Right lobe of liver (tissue), 6 donors: ENCODE data around the gene TRIP6. TPM values are rescaled to one million over a fixed set of nuclear protein-coding genes. Genes with fewer than 3 reads are reported as not detected.

ENCODE experiments used
- ATAC-seq, 4 donors: fragments of 200-7000 bp; cut with Tn5 transposase; one replicate each; pipeline ENCODE4 v1.9.1; 2020; ENCODE audit warnings: mild to moderate bottlenecking in 4 of 4, moderate library complexity in 4 of 4
- DNase-seq, 3 donors: peaks; one replicate each; pipeline ENCODE4 v3.0.0-alpha.2; 2020
- H3K27ac ChIP-seq, 3 donors: fragments of 200-600 bp; one replicate each; pipeline ENCODE4 v1.8.0; 2022
- H3K27me3 ChIP-seq, 2 donors: fragments of 200-600 bp; one replicate each; pipeline ENCODE4 v1.8.0; 2022
- H3K36me3 ChIP-seq, 4 donors: fragments of 200-600 bp; sonication (generic) in 1 of 4; one replicate each; pipeline versions ENCODE4 v1.5.1 to v1.8.0; 2017 to 2022; ENCODE audit warnings: control low read depth in 1 of 4
- H3K4me1 ChIP-seq, 4 donors: fragments of 200-600 bp; sonication (generic) in 1 of 4; one replicate each; pipeline versions ENCODE4 v1.5.1 to v1.8.0; 2017 to 2022; ENCODE audit warnings: control low read depth in 1 of 4
- H3K4me3 ChIP-seq, 3 donors: fragments of 200-600 bp; one replicate each; pipeline ENCODE4 v1.8.0; 2022
- H3K9me3 ChIP-seq, 4 donors: fragments of 200-600 bp; sonication (generic) in 1 of 4; one replicate each; pipeline versions ENCODE4 v1.5.1 to v1.8.0; 2017 to 2022; ENCODE audit warnings: control low read depth in 1 of 4
- CTCF ChIP-seq, 4 donors: fragments of 200-600 bp in 3 of 4; fragments of 450-650 bp in 1 of 4; IDR thresholded peaks; one replicate each; pipeline versions ENCODE4 v1.5.1 to v1.8.0; 2016 to 2022; ENCODE audit warnings: antibody characterized with exemption in 4 of 4, mild to moderate bottlenecking in 2 of 4
- POLR2A ChIP-seq: fragments of 450-650 bp; IDR thresholded peaks from one replicate; pipeline ENCODE4 v1.6.1; 2017; ENCODE audit warnings: antibody characterized with exemption, mild to moderate bottlenecking
- WGBS: methylation state at CpG from one replicate; pipeline ENCODE4 v1.1.6; 2018; ENCODE audit warnings: low coverage, low lambda C conversion rate; ENCODE audit not compliant: insufficient coverage; ENCODE audit errors: missing lambda C conversion rate; 5-methylcytosine and 5-hydroxymethylcytosine counted together
- intact Hi-C, 2 donors: fragments of 100-400 bp; cut with DNase I; formaldehyde crosslinking; loops; one replicate each; pipeline versions ENCODE4 v1.11.2 to v1.14.1; 2022
- total RNA-seq, 6 experiments: library from RNA; depleted of rRNA in 2 of 6; stranded (reverse); fragments of >200 nt in 2 of 6; fragmentation: NEBNext Ultra II Directional in 3 of 6; extraction: Animal tissue kit (Norgen Biotek cat#: 25700) in 3 of 6; gene quantifications; one replicate each; pipeline versions ENCODE4 v1.1.0 to v1.2.4, GENCODE V29; 2016 to 2023
- donor health status: DM: no; HTN: yes; CAD: no.
- donor health status: DM: no; HTN: no; CAD: no.
- donor health status: DM: no; HTN: no; CAD: no.
- donor health status: DM: no; HTN: yes; CAD: no.
- donor health status: DM: no; HTN: yes; CAD: no.

TRIP6 gene
- total RNA-seq, 6 experiments from 2014 or later = 21.4 to 58.6 (median 43.2) TPM

- WGBS = 55% methylated on average over 4 of the region's 8 CpGs
- no peak for TF ChIP-seq POLR2A
- no peak for TF ChIP-seq CTCF (IDR thresholded peaks at IDR 0.05)
- H3K27me3 ChIP-seq = no peaks in the 10 kb centered on the region
- H3K27ac ChIP-seq = peak overlapping the region; percentile 80 to 87 (median 87)
- H3K9me3 ChIP-seq = no peaks in the 10 kb centered on the region
- ATAC-seq (no peak), DNase-seq (no peak)
- H3K4me1 ChIP-seq = peaks cover 0 to 24% (median 7%) of the 10 kb centered on the region in 4 donors
- peaks cover 0 to 42% (median 18%) of the 10 kb centered on the region in 4 donors for H3K36me3 ChIP-seq
- intact Hi-C loops = no loop called here
- H3K4me3 ChIP-seq = peak overlapping the region; percentile 89 to 95 (median 92)
Measured at GRCh38 chr7:100874300-100874576, 7.1 kb downstream of the TRIP6 start.

DNA sequence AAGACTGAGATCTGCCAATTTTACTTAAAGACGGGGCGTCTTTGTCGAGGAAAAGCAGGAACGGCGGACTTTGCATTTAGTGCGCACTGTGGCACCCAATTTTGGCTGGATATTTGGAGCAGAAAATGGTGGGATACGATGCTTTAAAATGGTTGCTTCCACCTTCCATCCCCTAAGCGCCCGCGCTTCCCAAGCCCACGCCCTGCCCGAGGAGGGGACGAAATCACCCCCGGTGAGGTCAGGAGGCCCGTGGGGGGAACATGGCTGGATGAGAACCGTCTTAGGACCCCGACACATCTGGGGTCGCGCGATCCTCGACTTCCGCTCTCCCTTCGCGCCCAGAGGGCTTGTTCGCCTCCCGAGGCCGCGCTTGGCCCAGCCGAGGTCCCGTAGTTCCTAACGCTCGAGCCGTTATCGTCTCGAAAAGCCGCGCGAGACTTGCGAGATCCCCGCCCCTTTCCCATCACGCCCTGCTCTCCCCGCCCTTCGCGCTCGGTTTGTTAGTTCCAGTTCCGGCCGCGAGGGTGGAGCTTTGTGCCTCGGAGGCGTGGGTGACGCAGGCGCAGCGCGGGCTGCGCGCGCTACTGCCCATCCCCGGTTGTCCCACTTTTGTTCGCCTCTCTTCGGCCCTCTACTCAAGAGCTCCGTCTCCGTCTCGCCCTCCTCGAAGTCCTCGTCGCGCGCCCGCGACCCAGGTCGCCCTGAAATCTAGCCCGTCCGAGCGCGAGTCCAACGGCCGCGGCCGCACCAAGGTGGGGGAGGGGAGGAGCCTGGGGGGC lies 7.6 kb downstream of the TRIP6 start, which contains the start of gene SRRT:
TSS of gene SRRT (plus strand) at position 527 of the 779 bp plus-strand sequence. CDS start 488 bp downstream, outside the sequence.
- TF ChIP-seq POLR2A = peak; percentile 87
- peak; percentile 32 to 73 (median 39) for TF ChIP-seq CTCF (IDR thresholded peaks at IDR 0.05)
- no peaks in the 10 kb centered on the region for H3K27me3 ChIP-seq
- 36% methylated on average over 9 of the region's 79 CpGs for WGBS
- peaks cover 0 to 24% (median 7%) of the 10 kb centered on the region in 4 donors for H3K4me1 ChIP-seq
- H3K4me3 ChIP-seq = peak within 1 kb of the TSS; percentile 89 to 95 (median 92)
- H3K9me3 ChIP-seq = no peaks in the 10 kb centered on the region
- H3K27ac ChIP-seq = peak within 1 kb of the TSS; percentile 80 to 87 (median 87)
- H3K36me3 ChIP-seq = peaks cover 0 to 44% (median 18%) of the 10 kb centered on the region in 4 donors
- DNase-seq (peak; percentile 99), ATAC-seq (peak; percentile 96 to 97 (median 97))
- intact Hi-C loops = no loop called here

DNA sequence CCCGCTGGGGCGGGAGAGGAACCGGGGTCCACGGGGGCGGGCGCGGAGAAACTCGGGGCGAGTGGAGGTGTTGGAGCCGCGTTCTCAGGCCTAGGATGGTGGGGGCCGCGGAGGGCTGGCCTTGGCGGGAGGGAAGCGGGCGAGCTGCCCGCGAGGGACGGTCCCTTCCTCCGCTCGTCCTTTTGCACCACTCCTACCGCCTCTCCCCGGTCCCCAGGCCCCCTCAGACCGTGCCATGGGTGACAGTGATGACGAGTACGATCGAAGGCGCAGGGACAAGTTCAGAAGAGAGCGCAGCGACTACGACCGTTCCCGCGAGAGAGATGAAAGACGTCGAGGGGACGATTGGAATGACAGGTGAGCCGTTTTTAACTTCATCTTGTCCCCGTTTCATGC lies 8.2 kb downstream of the TRIP6 start:
- ATAC-seq (peak; percentile 38 to 52 (median 50)), DNase-seq (no peak)
- intact Hi-C loops = no loop called here
- Histone ChIP-seq H3K4me3 (peak overlapping the region; percentile 89 to 95 (median 92)), H3K4me1 (peaks cover 0 to 24% (median 7%) of the 10 kb centered on the region in 4 donors), H3K9me3 (no peaks in the 10 kb centered on the region), H3K27ac (peak overlapping the region; percentile 77 to 87 (median 80)), H3K27me3 (no peaks in the 10 kb centered on the region), H3K36me3 (peaks cover 0 to 41% (median 16%) of the 10 kb centered on the region in 4 donors)
- TF ChIP-seq CTCF (IDR thresholded peaks at IDR 0.05) = no peak
- WGBS = under 1% methylated on average over 20 of the region's 39 CpGs

- no peak overlapping the region for H3K27ac ChIP-seq
- no peak for DNase-seq
- H3K36me3 ChIP-seq = peaks cover 4 to 44% (median 9%) of the 10 kb centered on the region in 4 donors
- TF ChIP-seq CTCF (IDR thresholded peaks at IDR 0.05) = no peak
- no peak for TF ChIP-seq POLR2A
- H3K4me1 ChIP-seq = peaks cover 0 to 24% (median 7%) of the 10 kb centered on the region in 4 donors
- WGBS = 74% methylated on average over 7 of the region's 7 CpGs
- intact Hi-C loops = no loop called here
- H3K9me3 ChIP-seq = no peaks in the 10 kb centered on the region
- no peaks in the 10 kb centered on the region for H3K27me3 ChIP-seq
- ATAC-seq = no peak
- no peak overlapping the region for H3K4me3 ChIP-seq
Measured at GRCh38 chr7:100878013-100878412, 10.8 kb downstream of the TRIP6 start.
